HK-2 (cell line): ENCODE measurements around the gene CELA2A.
"Not testable (repeated sequence)": the region's sequence is repeated elsewhere in the genome, so short reads cannot be mapped to it uniquely, and the experiment has no call there.

Source experiments
- DNase-seq: peaks from one replicate; pipeline ENCODE4 v3.0.0-alpha.2; 2018; ENCODE audit not compliant: unreplicated experiment

CELA2A gene

DNA sequence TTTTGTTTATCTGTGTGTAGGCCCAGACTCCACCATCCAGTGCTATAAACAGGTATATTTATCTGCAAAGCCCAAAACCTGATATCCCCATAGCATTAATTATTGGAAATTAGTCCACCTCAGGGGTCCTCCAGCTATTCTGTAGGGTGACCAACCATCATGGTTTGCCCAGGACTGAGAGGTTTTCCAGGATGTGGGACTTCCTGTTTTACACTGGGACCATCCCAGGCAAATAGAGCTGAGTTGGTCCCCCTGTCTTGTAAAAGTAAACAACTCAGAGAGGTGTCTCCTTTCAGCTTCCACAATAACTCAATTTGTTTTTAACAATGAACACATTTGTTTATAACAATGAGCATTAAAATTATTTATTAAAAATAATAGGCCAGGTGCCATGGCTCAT, 11.6 kb downstream of the CELA2A start:
- no peak for DNase-seq

DNA sequence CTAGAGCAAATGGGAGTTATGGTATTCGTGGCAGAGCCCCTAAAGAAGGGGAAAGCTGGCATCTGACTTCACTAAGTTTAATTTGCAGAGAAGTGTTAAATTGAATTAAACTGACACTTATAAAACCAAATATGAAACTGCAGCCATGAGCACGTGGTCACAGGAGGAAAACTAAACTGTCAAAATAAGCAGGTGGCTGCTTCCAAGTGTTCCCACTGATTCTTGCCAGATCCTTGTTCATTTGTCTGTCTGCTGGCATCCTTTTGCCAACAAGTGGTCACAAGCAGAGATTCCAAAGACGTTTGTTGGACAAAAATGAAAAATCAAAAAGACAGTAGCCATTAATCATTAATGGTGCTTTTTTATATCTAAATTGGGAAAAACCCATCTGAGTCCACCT, 12.8 kb downstream of the CELA2A start:
- no peak for DNase-seq

DNA sequence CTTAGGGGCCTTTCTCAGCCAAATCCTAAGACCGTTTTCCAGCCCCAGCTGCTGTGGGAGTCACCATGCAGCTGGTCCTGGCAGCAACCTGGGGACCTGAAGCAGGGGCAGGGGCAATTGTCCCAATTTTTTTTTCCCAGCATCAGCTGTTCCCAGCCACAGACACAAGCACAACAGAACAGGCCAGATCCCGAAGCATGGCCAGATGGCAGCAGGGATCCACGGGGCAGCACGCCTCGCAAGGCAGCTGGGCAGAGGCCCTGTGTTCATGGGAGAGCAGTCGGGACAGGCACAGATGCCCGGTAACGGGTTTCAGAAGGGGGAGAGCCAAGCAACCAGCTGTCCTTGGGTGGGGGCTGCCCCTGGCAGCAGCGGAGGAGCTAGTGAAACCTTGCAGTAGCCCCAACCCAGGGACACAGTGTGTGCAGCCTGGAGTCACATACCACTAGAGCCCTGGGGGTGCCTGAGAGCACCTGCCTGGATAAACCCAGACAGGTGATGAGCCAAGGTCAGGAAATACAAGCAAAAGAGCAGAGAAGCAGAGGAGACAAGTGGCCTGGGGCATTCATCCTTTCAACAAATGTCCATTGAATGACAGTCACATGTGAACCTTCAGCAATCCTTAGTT, 13.4 kb downstream of the CELA2A start:
- not testable (repeated sequence) for DNase-seq

DNA sequence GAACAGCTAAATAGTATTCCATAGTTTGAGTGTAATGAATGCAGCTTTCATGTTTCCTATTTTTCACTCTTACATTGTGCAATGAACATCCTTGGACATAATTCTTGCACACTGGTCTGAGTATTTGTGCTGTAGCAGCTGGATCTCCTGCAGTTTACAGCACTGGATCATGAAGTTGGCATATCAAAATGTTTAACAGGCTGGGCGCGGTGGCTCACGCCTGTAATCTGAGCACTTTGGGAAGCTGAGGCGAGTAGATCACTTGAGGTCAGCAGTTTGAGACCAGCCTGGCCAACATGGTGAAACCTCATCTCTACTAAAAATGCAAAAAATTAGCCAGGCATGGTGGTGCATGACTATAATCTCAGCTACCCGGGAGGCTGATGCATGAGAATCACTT, 14.5 kb downstream of the CELA2A start:
- DNase-seq = not testable (repeated sequence)

DNA sequence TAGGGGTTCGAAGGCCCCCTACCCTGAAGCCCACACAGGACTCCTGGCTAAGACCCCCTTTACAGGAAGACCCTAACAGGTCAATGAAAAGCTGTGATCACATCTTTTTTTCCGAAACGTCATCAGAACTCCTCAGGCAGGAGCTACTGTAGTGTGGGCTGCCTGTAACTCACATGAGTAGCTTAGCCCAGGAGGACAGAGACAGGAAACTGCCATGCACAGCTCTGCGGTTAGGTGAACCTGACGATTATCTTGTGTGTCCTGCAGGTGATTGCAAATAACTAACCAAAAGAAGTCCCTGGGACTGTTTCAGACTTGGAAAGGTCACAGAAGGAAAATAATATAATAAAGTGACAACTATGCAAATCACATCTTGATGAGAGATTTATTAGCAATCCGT, 15.2 kb downstream of the CELA2A start:
- DNase-seq = not testable (repeated sequence)

DNA sequence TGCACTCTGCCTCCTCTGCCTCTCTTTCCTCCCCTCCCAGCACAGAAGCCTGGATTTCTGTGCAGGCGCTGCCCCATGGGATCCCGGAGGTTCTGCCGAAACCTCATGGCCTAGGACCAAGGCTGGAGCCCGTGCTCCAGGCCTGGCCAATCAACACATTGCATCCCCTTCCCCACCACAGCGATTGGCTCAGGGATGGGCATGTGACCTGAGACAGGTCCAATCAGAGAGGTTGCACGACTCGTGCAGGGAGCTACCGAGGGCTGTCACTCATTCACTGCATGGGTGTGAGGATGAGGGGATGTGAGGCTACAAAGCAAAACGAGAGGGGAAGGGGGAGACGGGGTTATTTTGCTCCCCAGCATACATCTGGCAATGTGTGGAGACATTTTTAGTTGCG, 16.1 kb downstream of the CELA2A start:
- no peak for DNase-seq

DNA sequence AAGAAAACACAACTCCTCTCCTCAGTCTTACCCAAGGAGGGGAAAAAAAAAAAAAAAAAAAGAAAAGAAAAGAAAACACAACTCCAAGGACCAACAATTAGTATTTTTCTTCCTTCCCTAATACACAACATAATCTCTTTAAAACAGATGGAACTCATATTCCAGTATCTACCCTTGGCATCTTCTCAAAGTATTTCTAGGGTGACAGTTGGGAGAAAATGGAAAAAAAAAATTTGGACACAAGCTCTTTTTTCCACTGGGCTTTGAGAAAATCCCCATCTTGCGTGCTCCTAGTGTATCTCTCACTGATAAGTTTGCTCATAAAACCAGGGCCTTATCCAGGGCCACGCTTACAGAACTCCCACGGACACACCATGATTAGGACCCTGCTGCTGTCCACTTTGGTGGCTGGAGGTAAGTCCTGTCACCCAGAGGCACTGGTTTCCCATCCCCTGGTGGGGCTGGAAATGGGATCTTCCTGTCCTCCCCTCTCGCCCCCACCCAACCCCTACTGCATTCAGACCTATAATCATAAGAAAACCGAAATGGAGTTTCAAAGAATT, 19.3 kb downstream of the CELA2A start, which contains the start of gene CELA2B:
Gene CELA2B (plus strand): TSS at position 353 of the 563 bp plus-strand sequence. CDS start 22 bp downstream, at position 375.
- DNase-seq = no peak

DNA sequence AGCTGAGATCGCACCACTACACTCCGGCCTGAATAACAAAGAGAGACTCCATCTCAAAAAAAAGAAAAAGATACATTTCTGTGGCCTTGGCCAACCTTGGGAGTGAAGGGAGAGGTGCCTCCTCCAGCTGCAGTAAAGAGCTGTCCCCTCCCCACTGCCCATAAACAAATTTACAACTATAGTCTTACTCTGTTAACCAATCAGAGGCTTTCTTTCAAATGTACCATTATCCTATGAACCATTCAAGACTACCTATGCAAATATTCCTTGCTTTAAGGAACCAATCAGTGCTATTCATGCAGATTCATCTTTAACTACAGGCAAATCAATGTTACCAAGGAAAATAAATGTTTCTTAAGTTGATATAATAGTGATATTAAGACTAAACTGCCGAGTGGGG, 20.4 kb downstream of the CELA2A start:
- no peak for DNase-seq

DNA sequence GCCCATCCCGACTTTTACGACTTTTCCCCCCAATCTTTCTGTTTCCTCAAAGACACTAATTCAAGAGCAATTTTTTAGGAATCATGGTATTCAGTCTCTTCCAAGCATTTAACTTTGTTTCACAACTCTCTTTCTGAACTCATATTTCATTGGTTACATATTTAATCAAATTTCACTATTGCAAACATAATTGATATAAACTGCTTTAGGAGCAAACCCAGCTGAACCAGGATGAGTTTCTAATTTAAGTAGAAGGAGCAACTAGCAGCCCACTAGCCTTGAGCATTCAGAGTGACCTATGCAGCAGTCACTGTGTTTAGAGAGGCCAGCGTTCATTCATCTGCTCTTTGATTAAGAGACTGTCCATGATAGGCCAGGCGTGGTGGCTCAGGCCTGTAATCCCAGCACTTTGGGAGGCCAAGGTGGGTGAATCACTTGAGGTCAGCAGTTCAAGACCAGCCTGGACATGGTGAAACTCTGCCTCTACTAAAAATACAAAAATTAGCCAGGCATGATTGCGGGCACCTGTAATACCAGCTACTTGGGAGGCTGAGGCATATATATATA, 21.2 kb downstream of the CELA2A start:
- no peak for DNase-seq

DNA sequence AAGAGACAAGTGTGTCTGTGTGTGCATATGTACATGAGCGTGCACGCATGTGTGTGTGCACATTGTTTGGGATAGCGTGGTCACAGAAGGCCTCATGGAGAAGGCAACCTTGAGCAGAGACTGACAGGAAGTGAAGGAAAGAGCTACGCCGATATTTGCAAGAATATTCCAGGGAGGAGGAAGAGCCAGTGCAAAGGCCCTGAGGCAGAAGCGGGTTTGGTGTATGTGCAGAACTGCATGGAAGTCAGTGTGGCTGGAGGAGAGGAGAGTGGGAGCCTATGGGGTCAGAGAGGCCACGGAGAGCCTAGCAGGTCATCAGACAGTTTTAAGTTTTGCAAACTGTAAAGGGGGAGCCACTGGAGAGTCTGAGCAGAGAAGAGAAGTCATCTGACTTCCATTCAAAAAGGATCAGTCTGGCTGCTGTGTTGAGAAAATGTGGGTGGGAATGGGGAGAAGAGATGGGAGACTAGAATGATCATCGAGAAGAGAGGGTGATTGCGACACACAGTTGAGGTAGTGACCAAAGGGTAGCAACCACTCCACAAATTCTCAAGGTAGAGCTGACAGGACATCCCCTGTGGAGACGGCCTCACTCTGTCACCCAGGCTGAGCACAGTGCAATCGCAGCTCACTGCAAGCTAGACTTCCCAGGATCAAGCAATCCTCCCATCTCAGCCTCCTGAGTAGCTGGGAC, 23.3 kb downstream of the CELA2A start:
- DNase-seq = no peak

DNA sequence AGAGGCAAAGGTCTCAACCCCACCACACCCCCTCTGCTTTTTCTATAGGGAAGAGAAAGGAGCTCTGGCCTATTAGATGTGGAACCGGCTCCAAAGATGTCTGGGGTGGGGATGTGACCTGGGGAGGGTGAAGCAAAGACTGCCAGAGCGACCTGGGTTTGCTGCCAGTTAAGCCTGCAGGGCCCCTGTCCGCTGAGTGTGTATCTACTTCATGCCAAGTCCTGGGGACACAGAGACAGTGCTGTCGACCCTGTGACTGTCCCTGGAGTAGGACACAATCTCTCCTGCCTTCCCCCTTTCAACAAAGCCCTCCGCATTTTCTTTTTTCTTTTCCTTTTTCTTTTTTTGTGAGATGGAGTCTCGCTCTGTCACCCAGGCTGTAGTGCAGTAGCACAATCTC, 25.9 kb downstream of the CELA2A start:
- not testable (repeated sequence) for DNase-seq

DNA sequence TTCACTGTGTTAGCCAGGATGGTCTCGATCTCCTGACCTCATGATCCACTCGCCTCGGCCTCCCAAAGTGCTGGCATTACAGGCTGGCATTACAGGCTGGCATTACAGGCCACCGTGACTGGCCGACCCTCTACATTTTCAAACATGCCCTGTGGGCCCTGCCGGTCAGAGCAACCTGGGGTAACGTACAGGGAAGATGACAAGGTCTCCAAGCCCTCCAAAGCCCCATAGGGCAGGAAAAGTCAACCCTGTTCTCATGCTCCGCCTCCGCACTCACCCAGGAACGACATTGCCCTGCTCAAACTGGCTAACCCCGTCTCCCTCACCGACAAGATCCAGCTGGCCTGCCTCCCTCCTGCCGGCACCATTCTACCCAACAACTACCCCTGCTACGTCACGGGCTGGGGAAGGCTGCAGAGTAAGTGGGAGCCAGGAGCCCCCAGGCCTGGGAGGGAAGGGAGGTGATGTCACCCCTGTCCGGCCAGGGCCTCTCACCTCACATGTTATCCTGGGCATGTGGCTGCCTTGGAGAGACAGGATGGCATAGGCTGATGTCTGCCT, 26.5 kb downstream of the CELA2A start:
- not testable (repeated sequence) for DNase-seq

DNA sequence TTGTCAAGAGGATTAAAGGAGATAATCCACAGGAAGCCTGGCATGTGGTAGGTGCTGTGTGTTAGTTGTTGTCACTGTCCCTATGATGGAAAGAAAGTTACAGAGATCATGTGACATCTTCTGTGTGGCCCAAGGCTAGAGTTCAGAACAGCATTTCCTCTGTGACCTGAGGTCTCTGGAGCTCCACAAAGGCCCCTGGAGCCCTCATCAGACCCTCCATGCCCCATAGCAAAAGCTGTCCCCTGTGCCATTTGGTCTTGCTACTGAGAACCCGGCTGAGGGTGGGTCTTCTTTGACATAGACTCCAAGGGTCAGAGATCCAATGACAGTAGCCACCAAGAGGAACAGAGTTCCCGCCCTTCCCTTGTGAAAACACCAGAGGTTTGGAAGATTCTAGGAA, 27.4 kb downstream of the CELA2A start:
- DNase-seq = no peak

DNA sequence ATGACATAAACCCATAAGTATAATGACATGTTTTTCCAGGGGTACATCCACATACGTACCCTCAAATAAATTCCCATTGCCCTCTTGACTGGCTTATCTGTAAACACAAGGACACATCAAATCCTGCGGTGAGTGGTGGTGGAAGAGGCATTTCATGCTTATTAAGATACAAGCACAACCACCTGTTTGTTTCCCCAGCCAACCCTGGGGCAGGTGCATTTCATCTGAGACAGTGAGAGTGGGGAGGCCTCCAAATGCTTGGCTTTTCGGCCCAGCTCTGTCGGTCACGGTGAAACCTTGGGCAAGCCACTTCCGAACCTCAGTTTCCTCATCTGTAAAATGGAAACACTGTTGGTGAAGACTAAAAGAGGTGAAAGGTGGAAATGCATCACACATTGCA, 27.9 kb downstream of the CELA2A start:
- not testable (repeated sequence) for DNase-seq

DNA sequence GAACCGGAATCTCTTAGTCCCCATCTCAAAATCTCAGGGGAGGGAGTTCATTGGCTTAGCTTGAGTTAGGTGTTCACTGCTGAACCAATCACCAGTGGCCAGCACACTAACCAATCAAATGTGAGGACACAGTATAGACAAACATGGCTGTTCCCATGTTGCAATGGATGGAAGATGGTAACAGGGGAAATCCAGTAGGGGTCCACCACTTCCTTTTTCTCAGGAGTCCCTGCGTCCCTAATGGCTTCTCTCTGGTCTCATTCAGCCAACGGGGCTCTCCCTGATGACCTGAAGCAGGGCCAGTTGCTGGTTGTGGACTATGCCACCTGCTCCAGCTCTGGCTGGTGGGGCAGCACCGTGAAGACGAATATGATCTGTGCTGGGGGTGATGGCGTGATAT, 29.1 kb downstream of the CELA2A start:
- DNase-seq = no peak

DNA sequence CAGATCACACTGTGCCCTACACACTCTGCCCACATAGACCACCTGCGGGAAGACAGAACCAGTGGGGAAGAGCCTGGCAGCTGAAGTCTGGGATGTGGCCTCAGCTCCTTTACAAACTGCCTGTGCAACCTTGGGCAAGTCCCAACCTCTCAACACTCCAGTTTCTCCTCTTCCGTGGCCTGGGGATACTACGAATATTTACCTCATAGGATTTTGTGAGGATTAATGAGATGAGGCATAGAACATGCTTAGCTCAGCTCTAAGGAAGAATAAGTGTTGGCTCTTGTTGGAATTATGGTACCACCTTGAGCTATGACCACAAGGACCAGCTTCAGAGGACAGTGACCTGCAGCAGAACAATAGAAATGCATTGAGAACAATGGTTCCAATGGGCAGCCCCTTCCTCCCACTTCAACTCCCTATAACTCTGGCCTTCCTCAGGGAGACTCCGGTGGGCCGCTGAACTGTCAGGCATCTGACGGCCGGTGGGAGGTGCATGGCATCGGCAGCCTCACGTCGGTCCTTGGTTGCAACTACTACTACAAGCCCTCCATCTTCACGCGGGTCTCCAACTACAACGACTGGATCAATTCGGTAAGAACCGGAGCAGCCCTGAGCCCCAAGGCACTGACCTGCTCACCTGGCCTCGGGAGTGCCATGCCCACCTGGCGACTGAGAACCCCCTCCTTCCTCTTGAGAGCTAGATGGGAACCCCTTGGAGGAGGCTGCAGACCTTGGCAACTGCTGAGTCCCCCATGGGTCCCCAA, 30.5 kb downstream of the CELA2A start:
- DNase-seq = not testable (repeated sequence)

DNA sequence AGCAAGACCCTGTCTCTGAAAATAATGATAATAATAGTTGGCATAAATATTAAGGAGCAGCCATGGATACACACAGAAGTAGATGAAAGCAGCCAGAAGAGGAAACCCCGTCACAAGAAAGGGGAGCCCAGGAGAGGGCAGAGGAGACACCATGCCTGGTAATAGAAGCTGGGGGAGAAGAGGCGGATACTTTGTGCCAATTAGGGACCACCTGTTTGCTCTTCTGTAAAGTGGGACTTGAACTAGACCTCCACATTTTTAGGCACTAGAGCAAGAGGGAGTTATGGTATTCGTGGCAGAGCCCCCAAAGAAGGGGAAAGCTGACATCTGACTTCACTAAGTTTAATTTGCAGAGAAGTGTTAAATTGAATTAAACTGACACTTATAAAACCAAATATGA, 31.8 kb downstream of the CELA2A start:
- no peak for DNase-seq

DNA sequence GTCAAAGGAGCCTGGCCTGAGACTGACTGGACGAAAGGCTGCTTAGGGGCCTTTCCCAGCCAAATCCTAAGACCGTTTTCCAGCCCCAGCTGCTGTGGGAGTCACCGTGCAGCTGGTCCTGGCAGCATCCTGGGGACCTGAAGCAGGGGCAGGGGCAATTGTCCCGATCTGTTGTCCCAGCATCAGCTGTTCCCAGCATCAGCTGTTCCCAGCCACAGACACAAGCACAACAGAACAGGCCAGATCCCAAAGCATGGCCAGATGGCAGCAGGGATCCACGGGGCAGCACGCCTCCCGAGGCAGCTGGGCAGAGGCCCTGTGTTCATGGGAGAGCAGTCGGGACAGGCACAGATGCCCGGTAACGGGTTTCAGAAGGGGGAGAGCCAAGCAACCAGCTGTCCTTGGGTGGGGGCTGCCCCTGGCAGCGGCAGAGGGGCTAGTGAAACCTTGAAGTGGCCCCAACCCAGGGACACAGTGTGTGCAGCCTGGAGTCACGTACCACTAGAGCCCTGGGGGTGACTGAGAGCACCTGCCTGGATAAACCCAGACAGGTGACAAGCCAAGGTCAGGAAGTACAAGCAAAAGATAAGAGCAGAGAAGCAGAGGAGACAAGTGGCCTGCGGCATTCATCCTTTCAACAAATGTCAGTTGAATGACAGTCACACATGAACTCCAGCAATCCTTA, 32.7 kb downstream of the CELA2A start:
- no peak for DNase-seq

DNA sequence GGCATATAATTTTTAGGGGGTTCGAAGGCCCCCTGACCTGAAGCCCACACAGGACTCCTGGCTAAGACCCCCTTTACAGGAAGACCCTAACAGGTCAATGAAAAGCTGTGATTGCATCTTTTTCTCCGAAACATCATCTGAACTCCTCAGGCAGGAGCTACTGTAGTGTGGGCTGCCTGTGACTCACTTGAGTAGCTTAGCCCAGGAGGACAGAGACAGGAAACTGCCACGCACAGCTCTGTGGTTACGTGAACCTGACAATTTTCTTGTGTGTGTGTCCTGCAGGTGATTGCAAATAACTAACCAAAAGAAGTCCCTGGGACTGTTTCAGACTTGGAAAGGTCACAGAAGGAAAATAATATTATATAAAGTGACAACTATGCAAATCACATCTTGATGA, 34.5 kb downstream of the CELA2A start:
- peak; percentile 10 for DNase-seq

DNA sequence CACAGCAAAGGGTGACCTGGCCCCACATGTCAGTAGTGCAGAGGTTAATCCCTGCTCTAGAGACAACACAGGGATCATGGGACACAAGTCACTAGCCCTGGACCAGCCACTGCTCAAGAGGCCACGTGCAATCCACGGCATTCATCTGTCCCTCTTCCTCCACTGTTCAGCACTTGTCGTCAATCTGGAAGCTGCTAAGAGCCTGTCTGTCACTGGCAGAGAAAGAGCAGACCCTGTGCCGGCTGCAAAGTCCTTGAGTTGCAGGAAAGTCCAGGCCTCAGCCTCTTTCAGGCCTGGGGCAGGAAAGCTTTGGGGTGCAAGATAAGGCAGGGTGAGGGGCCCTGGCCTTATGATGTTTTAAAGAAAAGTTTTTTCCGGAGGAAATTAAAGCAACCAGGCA, 36.1 kb downstream of the CELA2A start:
- no peak for DNase-seq

DNA sequence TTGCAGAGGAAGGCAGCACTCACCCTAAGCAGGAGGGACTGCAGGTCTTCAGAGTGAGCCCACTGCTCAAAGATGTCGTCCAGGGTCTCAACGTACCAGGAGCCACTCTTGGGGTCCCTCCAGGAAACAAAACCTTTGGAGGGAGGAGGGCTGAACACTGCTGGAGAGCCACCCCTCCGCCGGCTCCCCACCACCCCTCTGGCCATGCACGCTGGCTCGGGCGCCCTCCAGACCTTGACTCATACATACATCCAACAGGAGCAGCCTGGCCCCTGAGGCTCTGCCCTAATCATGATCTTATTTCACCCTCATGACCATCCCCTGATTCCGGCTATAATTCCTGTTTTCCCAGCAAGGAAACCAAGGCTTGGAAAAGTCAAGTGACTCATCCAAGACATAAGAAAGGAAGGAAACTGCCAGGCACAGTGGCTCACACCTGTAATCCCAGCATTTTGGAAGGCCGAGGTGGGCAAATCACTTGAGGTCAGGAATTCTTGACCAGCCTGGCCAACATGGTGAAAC, 37.4 kb downstream of the CELA2A start:
- DNase-seq = no peak
